ENCODE results near the gene EIF4H.
"Not testable (repeated sequence)": the region's sequence is repeated elsewhere in the genome, so short reads cannot be mapped to it uniquely, and the experiment has no call there.

The EIF4H gene

GRCh38 chr7:74176555-74176954, 2.4 kb downstream of the EIF4H start:
- DNase-seq = no peak

- DNase-seq = no peak
Measured at GRCh38 chr7:74178632-74179031, 4.5 kb downstream of the EIF4H start.

GRCh38 chr7:74179935-74180604, 5.9 kb downstream of the EIF4H start:
- DNase-seq = no peak

GRCh38 chr7:74180866-74181265, 6.7 kb downstream of the EIF4H start:
- DNase-seq = no peak

GRCh38 chr7:74181821-74182220, 7.7 kb downstream of the EIF4H start:
- no peak for DNase-seq

- DNase-seq = no peak
Measured at GRCh38 chr7:74182453-74183090, 8.4 kb downstream of the EIF4H start.

- DNase-seq = no peak
Measured at GRCh38 chr7:74183142-74183541, 9.0 kb downstream of the EIF4H start.

- no peak for DNase-seq
Measured at GRCh38 chr7:74183653-74184450, 9.7 kb downstream of the EIF4H start.

- DNase-seq = no peak
Measured at GRCh38 chr7:74185016-74185415, 10.9 kb downstream of the EIF4H start.

- DNase-seq = no peak
Measured at GRCh38 chr7:74185636-74186035, 11.5 kb downstream of the EIF4H start.

GRCh38 chr7:74187915-74188675, 13.9 kb downstream of the EIF4H start:
- DNase-seq = no peak

GRCh38 chr7:74190259-74190658, 16.1 kb downstream of the EIF4H start:
- DNase-seq = no peak

GRCh38 chr7:74191231-74191630, 17.1 kb downstream of the EIF4H start:
- DNase-seq = no peak

- DNase-seq = no peak
Measured at GRCh38 chr7:74193054-74193453, 18.9 kb downstream of the EIF4H start.

GRCh38 chr7:74193913-74194312, 19.8 kb downstream of the EIF4H start:
- no peak for DNase-seq

- no peak for DNase-seq
Measured at GRCh38 chr7:74194686-74195085, 20.5 kb downstream of the EIF4H start.

- DNase-seq = not testable (repeated sequence)
Measured at GRCh38 chr7:74195139-74195860, 21.1 kb downstream of the EIF4H start.

- not testable (repeated sequence) for DNase-seq
Measured at GRCh38 chr7:74195968-74196654, 22.0 kb downstream of the EIF4H start.

GRCh38 chr7:74197449-74198124, 23.4 kb downstream of the EIF4H start:
- DNase-seq = no peak

- no peak for DNase-seq
Measured at GRCh38 chr7:74199551-74200355, 25.6 kb downstream of the EIF4H start.
